IMR-90 (cell line): Measurements from ENCODE around the gene SYPL1. TPM values are rescaled to one million over a fixed set of nuclear protein-coding genes. Genes with fewer than 3 reads are reported as not detected.

Source experiments
- ATAC-seq: fragments of 200-7000 bp; cut with Tn5 transposase; 2 replicates; pipeline ENCODE4 v1.9.1; 2020; ENCODE audit warnings: low read depth, mild to moderate bottlenecking, moderate library complexity
- BruUV-seq: library from RNA; stranded (reverse); fragments of 400-500 nt; replicated peaks from 2 replicates; lab custom pipeline; 2021; lab: Mats Ljungman, UMichigan
- CTCF ChIA-PET: fragments of 300-600 bp; formaldehyde crosslinking; extraction: SDS; loops from one replicate; lab custom pipeline; 2021; ENCODE audit warnings: antibody characterized with exemption; lab: Yijun Ruan, JAX
- POLR2A ChIA-PET: fragments of 300-600 bp; sonication (Branson Sonifier 250); formaldehyde crosslinking; loops from one replicate; lab custom pipeline; 2022; ENCODE audit warnings: antibody characterized with exemption; ENCODE audit not compliant: unreplicated experiment; lab: Charles Lee
- DNase-seq: peaks from one replicate; pipeline ENCODE4 v3.0.0; 2013
- H2AFZ ChIP-seq: replicated peaks from 2 replicates; pipeline ENCODE3; 2013; ENCODE audit warnings: low read length, mild to moderate bottlenecking; ENCODE audit not compliant: poor library complexity
- H2AK5ac ChIP-seq: 2 replicates; pipeline ENCODE4 v1.6.1; 2013; ENCODE audit warnings: low read depth, low read length, inconsistent platforms
- H2AK9ac ChIP-seq: replicated peaks from 2 replicates; pipeline ENCODE3; 2013; ENCODE audit warnings: mild to moderate bottlenecking, low read depth, low read length, moderate library complexity; ENCODE audit not compliant: poor library complexity
- H2BK120ac ChIP-seq: 2 replicates; pipeline ENCODE4 v1.6.1; 2013; ENCODE audit warnings: low read depth, low read length, inconsistent platforms
- H2BK15ac ChIP-seq: 3 replicates; pipeline ENCODE4 v1.6.1; 2013; ENCODE audit warnings: low read depth, low read length, inconsistent platforms
- H2BK20ac ChIP-seq: 2 replicates; pipeline ENCODE4 v1.6.1; 2013; ENCODE audit warnings: low read depth, mild to moderate bottlenecking, inconsistent platforms, low read length, moderate library complexity
- H2BK5ac ChIP-seq: 2 replicates; pipeline ENCODE4 v1.6.1; 2013; ENCODE audit warnings: mild to moderate bottlenecking, low read depth, low read length, inconsistent platforms; ENCODE audit not compliant: poor library complexity, severe bottlenecking
- H3K14ac ChIP-seq: replicated peaks from 2 replicates; pipeline ENCODE4 v1.6.1; 2013; ENCODE audit warnings: low read depth, low read length, inconsistent platforms
- H3K18ac ChIP-seq: 2 replicates; pipeline ENCODE4 v1.6.1; 2013; ENCODE audit warnings: low read depth, low read length, control low read depth
- H3K23ac ChIP-seq: 2 replicates; pipeline ENCODE4 v1.6.1; 2013; ENCODE audit warnings: low read depth, low read length, inconsistent platforms
- H3K27ac ChIP-seq: 2 replicates; pipeline ENCODE4 v1.5.1; 2013; ENCODE audit warnings: mild to moderate bottlenecking, control low read depth, low read length; ENCODE audit not compliant: insufficient read depth
- H3K27me3 ChIP-seq: 2 replicates; pipeline ENCODE4 v1.6.1; 2013; ENCODE audit warnings: low read length; ENCODE audit not compliant: control insufficient read depth, insufficient read depth
- H3K36me3 ChIP-seq: 2 replicates; pipeline ENCODE4 v1.6.1; 2013; ENCODE audit warnings: low read length, mixed read lengths; ENCODE audit not compliant: control insufficient read depth, insufficient read depth
- H3K4ac ChIP-seq: 2 replicates; pipeline ENCODE4 v1.6.1; 2013; ENCODE audit warnings: low read depth, low read length, inconsistent platforms
- H3K4me1 ChIP-seq: 2 replicates; pipeline ENCODE4 v1.6.1; 2013; ENCODE audit warnings: low read length, mixed read lengths; ENCODE audit not compliant: control insufficient read depth, insufficient read depth
- H3K4me2 ChIP-seq: 2 replicates; pipeline ENCODE4 v1.6.1; 2013; ENCODE audit warnings: low read depth, mild to moderate bottlenecking, control low read depth, low read length, moderate library complexity
- H3K4me3 ChIP-seq: 2 replicates; pipeline ENCODE4 v1.5.1; 2013; ENCODE audit warnings: low read depth, mild to moderate bottlenecking, control low read depth, low read length, moderate library complexity; ENCODE audit not compliant: insufficient read depth
- H3K56ac ChIP-seq: 2 replicates; pipeline ENCODE4 v1.6.1; 2013; ENCODE audit warnings: low read length, inconsistent platforms; ENCODE audit not compliant: insufficient read depth; ENCODE audit errors: extremely low read depth
- H3K79me1 ChIP-seq, 2 experiments: 2 replicates each; pipeline ENCODE4 v1.6.1; 2013; ENCODE audit warnings: low read length in 2 of 2, inconsistent platforms in 1 of 2, low read depth in 1 of 2
- H3K9ac ChIP-seq: 2 replicates; pipeline ENCODE4 v1.6.1; 2013; ENCODE audit warnings: low read depth, low read length, control low read depth
- H3K9me1 ChIP-seq: 2 replicates; pipeline ENCODE4 v1.6.1; 2013; ENCODE audit warnings: low read length, inconsistent platforms; ENCODE audit not compliant: insufficient read depth
- H3K9me3 ChIP-seq: 2 replicates; pipeline ENCODE4 v1.6.1; 2013; ENCODE audit warnings: low read length; ENCODE audit not compliant: control insufficient read depth, insufficient read depth
- H4K20me1 ChIP-seq: 2 replicates; pipeline ENCODE4 v1.6.1; 2013; ENCODE audit warnings: low read length, inconsistent platforms; ENCODE audit not compliant: insufficient read depth
- H4K5ac ChIP-seq: 2 replicates; pipeline ENCODE4 v1.6.1; 2013; ENCODE audit warnings: mild to moderate bottlenecking, low read depth, low read length, control low read depth
- H4K8ac ChIP-seq, 2 experiments: 2 replicates each; pipeline ENCODE4 v1.6.1; 2013; ENCODE audit warnings: low read depth in 2 of 2, low read length in 2 of 2, control low read depth in 1 of 2, inconsistent platforms in 1 of 2
- H4K91ac ChIP-seq: 2 replicates; pipeline ENCODE4 v1.6.1; 2013; ENCODE audit warnings: low read depth, low read length, inconsistent platforms; ENCODE audit not compliant: insufficient read depth
- CEBPB ChIP-seq: IDR thresholded peaks from 2 replicates; pipeline ENCODE4 v1.6.1; 2012; ENCODE audit warnings: low read depth, low read length, improper control_type of control experiment
- CHD1 ChIP-seq: IDR thresholded peaks from 2 replicates; pipeline ENCODE4 v1.6.1; 2012; ENCODE audit warnings: low read depth, low read length, improper control_type of control experiment
- FOS ChIP-seq: fragments of 150-350 bp; IDR thresholded peaks from 2 replicates; pipeline ENCODE4 v1.6.1; 2016; ENCODE audit warnings: low read depth, low read length
- MAFK ChIP-seq: IDR thresholded peaks from 2 replicates; pipeline ENCODE4 v1.6.1; 2012; ENCODE audit warnings: low read depth, low read length, improper control_type of control experiment
- MAZ ChIP-seq: IDR thresholded peaks from 2 replicates; pipeline ENCODE4 v1.6.1; 2012; ENCODE audit warnings: low read depth, mild to moderate bottlenecking, low read length, improper control_type of control experiment, moderate library complexity, borderline replicate concordance
- MXI1 ChIP-seq: IDR thresholded peaks from 2 replicates; pipeline ENCODE4 v1.6.1; 2012; ENCODE audit warnings: low read depth, mild to moderate bottlenecking, low read length, moderate library complexity, borderline replicate concordance
- NFE2L2 ChIP-seq: fragments of 150-350 bp; IDR thresholded peaks from 2 replicates; pipeline ENCODE4 v1.6.1; 2016; ENCODE audit warnings: low read depth, mild to moderate bottlenecking, low read length
- RCOR1 ChIP-seq: IDR thresholded peaks from 2 replicates; pipeline ENCODE4 v1.6.1; 2012; ENCODE audit warnings: mild to moderate bottlenecking, low read length, improper control_type of control experiment; ENCODE audit not compliant: insufficient replicate concordance
- RFX5 ChIP-seq: IDR thresholded peaks from 2 replicates; pipeline ENCODE4 v1.8.0; 2012; ENCODE audit warnings: low read depth, mild to moderate bottlenecking, low read length, moderate library complexity
- WGBS, 2 experiments: methylation state at CpG; one replicate each; pipeline versions ENCODE4 v1.1.5 to v1.1.7; 2013; ENCODE audit warnings: missing lambda C conversion rate in 2 of 2; ENCODE audit not compliant: insufficient read length in 1 of 2; ENCODE audit errors: extremely low coverage in 2 of 2; 5-methylcytosine and 5-hydroxymethylcytosine counted together
- dilution Hi-C: fragments of 300-500 bp; cut with HindIII; formaldehyde crosslinking; loops from one replicate; pipeline ENCODE4 v1.14.3; 2018; ENCODE audit warnings: low sequenced_read_pairs; ENCODE audit not compliant: unreplicated experiment
- in situ Hi-C: fragments of 300-500 bp; cut with MboI; formaldehyde crosslinking; loops from 3 replicates; pipeline ENCODE4 v1.14.3; 2019; ENCODE audit warnings: low sequenced_read_pairs, inconsistent platforms, mixed read lengths
- intact Hi-C: fragments of 100-400 bp; cut with micrococcal nuclease; formaldehyde crosslinking; loops from 2 replicates; pipeline ENCODE4 v1.10.0; 2022
- polyA plus RNA-seq, 3 experiments: library from polyadenylated mRNA; depleted of rRNA; stranded (reverse); fragments of >200 nt; gene quantifications; 2 replicates each; pipeline ENCODE4 v1.2.3, GENCODE V29; 2012; ENCODE audit warnings: low replicate concordance in 1 of 3
- total RNA-seq: library from RNA; depleted of rRNA; stranded (reverse); fragments of >200 nt; gene quantifications from 2 replicates; pipeline ENCODE4 v1.2.3, GENCODE V29; 2012
- TF ChIP-seq, protein P1 (sequence below): conservative IDR thresholded peaks from 2 replicates; pipeline ENCODE4 v1.5.1; 2012; ENCODE audit warnings: mild to moderate bottlenecking, low read depth, low read length, improper control_type of control experiment
- TF ChIP-seq, protein P2 (sequence below): fragments of 150-350 bp; IDR thresholded peaks from 2 replicates; pipeline ENCODE4 v1.6.1; 2016; ENCODE audit warnings: low read depth, mild to moderate bottlenecking, low read length, moderate library complexity, borderline replicate concordance
- TF ChIP-seq, protein P3 (sequence below): fragments of 150-350 bp; IDR thresholded peaks from 2 replicates; pipeline ENCODE4 v1.6.1; 2017; ENCODE audit warnings: mild to moderate bottlenecking, antibody characterized with exemption, low read length, low read depth

Gene SYPL1
- total and polyA plus RNA-seq, 2 of the 4 experiments (the other 2 are of a cell fraction): 19.0 to 45.0 TPM

DNA sequence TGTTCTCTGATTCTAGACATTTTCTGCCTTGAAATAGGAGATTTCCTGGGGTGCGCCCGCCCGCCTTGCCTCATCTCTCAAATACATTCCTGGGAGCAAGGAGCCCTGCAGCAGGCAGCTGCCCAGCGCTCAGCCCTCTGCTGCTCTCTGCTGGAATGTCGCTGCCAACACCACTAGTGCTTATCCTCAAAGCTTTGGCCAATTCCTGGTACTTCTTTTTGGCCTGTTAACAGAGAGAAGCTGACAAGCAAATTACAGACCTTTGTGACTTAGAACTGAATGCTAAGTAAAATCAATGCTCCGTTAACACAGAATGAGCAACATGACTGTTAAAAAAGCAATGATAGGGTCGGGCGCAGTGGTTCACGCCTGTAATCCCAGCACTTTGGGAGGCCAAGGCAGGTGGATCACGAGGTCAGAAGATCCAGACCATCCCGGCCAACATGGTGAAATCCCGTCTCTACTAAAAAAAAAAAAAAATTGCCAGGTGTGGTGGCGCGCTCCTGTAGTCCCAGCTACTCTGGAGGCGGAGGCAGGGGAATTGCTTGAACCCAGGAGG lies 41.9 kb upstream of the SYPL1 start (continued):
- no peak for TF ChIP-seq RCOR1

DNA sequence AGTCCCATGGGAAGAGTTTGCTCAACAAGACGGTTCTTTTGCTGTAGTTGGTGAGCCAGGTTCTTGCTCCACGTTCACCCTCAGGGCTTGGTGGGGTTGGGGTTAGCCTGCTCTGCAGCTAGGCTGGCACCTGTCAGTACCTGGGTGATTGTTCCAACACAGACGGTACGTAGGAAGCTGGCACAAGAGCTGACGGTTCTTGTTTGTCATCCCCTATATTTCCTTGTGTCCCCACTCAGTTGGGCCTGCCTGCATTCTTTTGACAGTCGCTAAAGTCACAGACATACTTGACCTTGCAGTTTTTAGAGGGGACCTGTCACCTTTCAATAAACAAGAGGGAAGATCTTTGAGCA lies 40.2 kb upstream of the SYPL1 start:
- H2BK20ac ChIP-seq: no peak overlapping the region
- no peak for ATAC-seq
- WGBS, 2 experiments: 40% methylated on average over 1 of the region's 6 CpGs; no CpG with 5 or more reads in 1 of the 2 experiments
- POLR2A ChIA-PET: no interaction called here
- no peaks in the 10 kb centered on the region for H3K4me1 ChIP-seq
- no peaks in the 10 kb centered on the region for H3K79me1 ChIP-seq
- H3K36me3 ChIP-seq: no peaks in the 10 kb centered on the region
- H2BK5ac ChIP-seq: no peak overlapping the region
- no peak overlapping the region for H3K4me3 ChIP-seq
- peaks cover 27% of the 10 kb centered on the region for H3K27me3 ChIP-seq
- H3K23ac ChIP-seq: no peak overlapping the region
- dilution Hi-C loops (no loop called here), in situ Hi-C loops (loop anchor here (5.0 kb wide), 1 partner anchor 95 kb away; no protein-coding TSS in a partner anchor), intact Hi-C loops (loop anchor here (2.0 to 10.0 kb wide), 4 partner anchors 40 to 391 kb away; partner anchors contain the start of genes ATXN7L1 and SYPL1)
- no peak overlapping the region for H2BK120ac ChIP-seq
- no peaks in the 10 kb centered on the region for H4K20me1 ChIP-seq
- H4K91ac ChIP-seq: no peak overlapping the region
- H3K4ac ChIP-seq: no peak overlapping the region
- no peak overlapping the region for H3K18ac ChIP-seq
- no peaks in the 10 kb centered on the region for H3K9me3 ChIP-seq
- H4K5ac ChIP-seq: no peak overlapping the region
- H4K8ac ChIP-seq: no peak overlapping the region
- no peak for DNase-seq
- TF ChIP-seq MAFK (no peak), MAZ (no peak), FOS (no peak), NFE2L2 (no peak), CEBPB (no peak), MXI1 (no peak), RCOR1 (no peak), RFX5 (no peak), CHD1 (no peak)
- TF ChIP-seq, protein P1, sequence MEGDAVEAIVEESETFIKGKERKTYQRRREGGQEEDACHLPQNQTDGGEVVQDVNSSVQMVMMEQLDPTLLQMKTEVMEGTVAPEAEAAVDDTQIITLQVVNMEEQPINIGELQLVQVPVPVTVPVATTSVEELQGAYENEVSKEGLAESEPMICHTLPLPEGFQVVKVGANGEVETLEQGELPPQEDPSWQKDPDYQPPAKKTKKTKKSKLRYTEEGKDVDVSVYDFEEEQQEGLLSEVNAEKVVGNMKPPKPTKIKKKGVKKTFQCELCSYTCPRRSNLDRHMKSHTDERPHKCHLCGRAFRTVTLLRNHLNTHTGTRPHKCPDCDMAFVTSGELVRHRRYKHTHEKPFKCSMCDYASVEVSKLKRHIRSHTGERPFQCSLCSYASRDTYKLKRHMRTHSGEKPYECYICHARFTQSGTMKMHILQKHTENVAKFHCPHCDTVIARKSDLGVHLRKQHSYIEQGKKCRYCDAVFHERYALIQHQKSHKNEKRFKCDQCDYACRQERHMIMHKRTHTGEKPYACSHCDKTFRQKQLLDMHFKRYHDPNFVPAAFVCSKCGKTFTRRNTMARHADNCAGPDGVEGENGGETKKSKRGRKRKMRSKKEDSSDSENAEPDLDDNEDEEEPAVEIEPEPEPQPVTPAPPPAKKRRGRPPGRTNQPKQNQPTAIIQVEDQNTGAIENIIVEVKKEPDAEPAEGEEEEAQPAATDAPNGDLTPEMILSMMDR: no peak
- TF ChIP-seq, protein P2, sequence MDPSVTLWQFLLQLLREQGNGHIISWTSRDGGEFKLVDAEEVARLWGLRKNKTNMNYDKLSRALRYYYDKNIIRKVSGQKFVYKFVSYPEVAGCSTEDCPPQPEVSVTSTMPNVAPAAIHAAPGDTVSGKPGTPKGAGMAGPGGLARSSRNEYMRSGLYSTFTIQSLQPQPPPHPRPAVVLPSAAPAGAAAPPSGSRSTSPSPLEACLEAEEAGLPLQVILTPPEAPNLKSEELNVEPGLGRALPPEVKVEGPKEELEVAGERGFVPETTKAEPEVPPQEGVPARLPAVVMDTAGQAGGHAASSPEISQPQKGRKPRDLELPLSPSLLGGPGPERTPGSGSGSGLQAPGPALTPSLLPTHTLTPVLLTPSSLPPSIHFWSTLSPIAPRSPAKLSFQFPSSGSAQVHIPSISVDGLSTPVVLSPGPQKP: no peak
- TF ChIP-seq, protein P3, sequence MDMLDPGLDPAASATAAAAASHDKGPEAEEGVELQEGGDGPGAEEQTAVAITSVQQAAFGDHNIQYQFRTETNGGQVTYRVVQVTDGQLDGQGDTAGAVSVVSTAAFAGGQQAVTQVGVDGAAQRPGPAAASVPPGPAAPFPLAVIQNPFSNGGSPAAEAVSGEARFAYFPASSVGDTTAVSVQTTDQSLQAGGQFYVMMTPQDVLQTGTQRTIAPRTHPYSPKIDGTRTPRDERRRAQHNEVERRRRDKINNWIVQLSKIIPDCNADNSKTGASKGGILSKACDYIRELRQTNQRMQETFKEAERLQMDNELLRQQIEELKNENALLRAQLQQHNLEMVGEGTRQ: no peak
- H3K56ac ChIP-seq: no peak overlapping the region
- no peak overlapping the region for H2AFZ ChIP-seq
- H3K9me1 ChIP-seq: no peaks in the 10 kb centered on the region
- no TSS peak for BruUV-seq
- no peak overlapping the region for H3K14ac ChIP-seq
- H3K9ac ChIP-seq: no peak overlapping the region
- peak overlapping the region; percentile 67 for H2AK5ac ChIP-seq
- H3K27ac ChIP-seq: no peak overlapping the region
- no peak overlapping the region for H2BK15ac ChIP-seq
- no peak overlapping the region for H2AK9ac ChIP-seq
- CTCF ChIA-PET: interaction anchor here (1.3 to 1.6 kb wide), 2 partner anchors 95 to 218 kb away, joined by 3 to 4 read pairs; no protein-coding TSS in a partner anchor
- no peak overlapping the region for H3K4me2 ChIP-seq
